ENCODE data around the gene CROT.
A peak's percentile ranks its signal among the peaks of the same experiment; 100 is the strongest.

Gene CROT

DNA sequence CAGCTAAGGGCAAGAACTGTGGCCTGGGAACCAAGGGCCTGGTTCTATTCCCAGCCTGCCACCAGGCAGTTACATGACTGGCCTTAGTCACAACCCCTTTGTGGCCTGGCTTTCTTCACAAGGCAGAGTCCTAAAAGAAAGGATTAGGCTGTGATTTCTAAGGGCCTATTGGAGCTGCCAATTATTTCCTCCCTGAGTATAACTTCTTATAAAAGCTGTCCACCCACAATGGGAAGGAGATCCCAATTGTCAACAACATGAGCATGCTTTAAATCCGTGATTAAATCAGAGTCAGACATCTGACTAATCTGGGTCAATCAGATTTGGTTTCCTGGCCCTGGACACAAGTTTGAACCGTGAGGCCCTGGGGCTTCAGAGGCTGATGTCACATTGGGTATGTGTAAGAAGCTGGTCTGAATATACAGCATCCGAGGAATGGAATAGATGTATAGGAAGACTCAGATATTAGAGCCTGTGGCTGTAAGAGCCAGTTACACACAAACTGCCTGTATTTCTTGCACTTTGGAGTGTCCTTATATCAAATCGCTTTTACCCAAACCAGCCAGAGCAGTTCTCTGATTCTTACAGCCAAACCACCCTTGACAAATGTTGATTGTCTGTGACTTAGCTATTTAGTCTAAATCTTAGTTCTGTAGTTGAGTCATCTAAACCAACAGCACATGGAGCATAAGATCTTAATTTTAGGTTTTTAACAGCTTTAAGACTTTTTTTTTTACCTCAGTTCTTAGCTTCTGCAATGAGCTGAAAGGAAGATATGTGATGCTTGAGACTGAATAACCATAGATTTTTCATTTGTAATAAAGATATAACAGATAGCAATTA lies 68.7 kb downstream of the CROT start:
- TF ChIP-seq EZH2phosphoT487 (IDR thresholded peaks at IDR 0.05; ENCODE audit: borderline replicate concordance), result no peak
- TF ChIP-seq, protein P1, sequence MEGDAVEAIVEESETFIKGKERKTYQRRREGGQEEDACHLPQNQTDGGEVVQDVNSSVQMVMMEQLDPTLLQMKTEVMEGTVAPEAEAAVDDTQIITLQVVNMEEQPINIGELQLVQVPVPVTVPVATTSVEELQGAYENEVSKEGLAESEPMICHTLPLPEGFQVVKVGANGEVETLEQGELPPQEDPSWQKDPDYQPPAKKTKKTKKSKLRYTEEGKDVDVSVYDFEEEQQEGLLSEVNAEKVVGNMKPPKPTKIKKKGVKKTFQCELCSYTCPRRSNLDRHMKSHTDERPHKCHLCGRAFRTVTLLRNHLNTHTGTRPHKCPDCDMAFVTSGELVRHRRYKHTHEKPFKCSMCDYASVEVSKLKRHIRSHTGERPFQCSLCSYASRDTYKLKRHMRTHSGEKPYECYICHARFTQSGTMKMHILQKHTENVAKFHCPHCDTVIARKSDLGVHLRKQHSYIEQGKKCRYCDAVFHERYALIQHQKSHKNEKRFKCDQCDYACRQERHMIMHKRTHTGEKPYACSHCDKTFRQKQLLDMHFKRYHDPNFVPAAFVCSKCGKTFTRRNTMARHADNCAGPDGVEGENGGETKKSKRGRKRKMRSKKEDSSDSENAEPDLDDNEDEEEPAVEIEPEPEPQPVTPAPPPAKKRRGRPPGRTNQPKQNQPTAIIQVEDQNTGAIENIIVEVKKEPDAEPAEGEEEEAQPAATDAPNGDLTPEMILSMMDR (conservative IDR thresholded peaks at IDR 0.05; ENCODE audit: low read length), result no peak
- Histone ChIP-seq H3K9me3 (ENCODE audit: insufficient read depth, low read depth, low read length) (no peaks in the 10 kb centered on the region), H3K79me2 (ENCODE audit: insufficient read depth, low read length) (no peaks in the 10 kb centered on the region), H3K4me2 (ENCODE audit: low read depth, low read length, poor library complexity, severe bottlenecking) (no peak overlapping the region), H2AFZ (ENCODE audit: low read length) (no peak overlapping the region), H3K9ac (ENCODE audit: low read depth, low read length, poor library complexity, severe bottlenecking) (no peak overlapping the region), H4K20me1 (ENCODE audit: insufficient read depth, low read length, poor library complexity, severe bottlenecking) (no peaks in the 10 kb centered on the region), H3K27me3 (ENCODE audit: insufficient read depth, low read length, poor library complexity, severe bottlenecking) (no peaks in the 10 kb centered on the region), H3K4me1 (ENCODE audit: insufficient read depth, low read length, poor library complexity, severe bottlenecking) (no peaks in the 10 kb centered on the region), H3K4me3 (ENCODE audit: low read length, poor library complexity, severe bottlenecking) (no peak overlapping the region), H3K9me2 (replicated peaks; ENCODE audit: low read depth, low read length) (no peaks in the 10 kb centered on the region), H3K36me3 (ENCODE audit: insufficient read depth, low read length) (no peaks in the 10 kb centered on the region), H3F3A (ENCODE audit: low read depth) (no peaks in the 10 kb centered on the region)

DNA sequence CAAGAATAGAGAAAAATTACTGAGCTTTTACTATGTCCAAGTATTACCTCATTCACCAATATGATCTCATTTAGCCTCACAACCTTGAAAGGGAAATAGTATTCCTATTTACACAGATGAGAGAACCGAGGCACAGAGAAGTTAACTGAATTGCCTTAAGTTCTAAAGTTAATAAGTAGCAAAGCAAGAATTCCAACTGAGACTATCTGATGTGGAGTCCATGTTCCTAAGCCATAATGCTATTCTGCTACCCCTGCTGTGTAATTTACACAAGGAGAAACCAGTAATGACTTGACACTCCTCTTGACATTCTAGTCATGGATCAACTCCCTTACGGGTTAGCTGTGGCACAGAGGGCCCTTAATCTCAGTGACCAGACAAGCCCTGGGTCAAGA lies 69.3 kb downstream of the CROT start:
- no peaks in the 10 kb centered on the region for H3K9me3 ChIP-seq (ENCODE audit: insufficient read depth, low read depth, low read length)

DNA sequence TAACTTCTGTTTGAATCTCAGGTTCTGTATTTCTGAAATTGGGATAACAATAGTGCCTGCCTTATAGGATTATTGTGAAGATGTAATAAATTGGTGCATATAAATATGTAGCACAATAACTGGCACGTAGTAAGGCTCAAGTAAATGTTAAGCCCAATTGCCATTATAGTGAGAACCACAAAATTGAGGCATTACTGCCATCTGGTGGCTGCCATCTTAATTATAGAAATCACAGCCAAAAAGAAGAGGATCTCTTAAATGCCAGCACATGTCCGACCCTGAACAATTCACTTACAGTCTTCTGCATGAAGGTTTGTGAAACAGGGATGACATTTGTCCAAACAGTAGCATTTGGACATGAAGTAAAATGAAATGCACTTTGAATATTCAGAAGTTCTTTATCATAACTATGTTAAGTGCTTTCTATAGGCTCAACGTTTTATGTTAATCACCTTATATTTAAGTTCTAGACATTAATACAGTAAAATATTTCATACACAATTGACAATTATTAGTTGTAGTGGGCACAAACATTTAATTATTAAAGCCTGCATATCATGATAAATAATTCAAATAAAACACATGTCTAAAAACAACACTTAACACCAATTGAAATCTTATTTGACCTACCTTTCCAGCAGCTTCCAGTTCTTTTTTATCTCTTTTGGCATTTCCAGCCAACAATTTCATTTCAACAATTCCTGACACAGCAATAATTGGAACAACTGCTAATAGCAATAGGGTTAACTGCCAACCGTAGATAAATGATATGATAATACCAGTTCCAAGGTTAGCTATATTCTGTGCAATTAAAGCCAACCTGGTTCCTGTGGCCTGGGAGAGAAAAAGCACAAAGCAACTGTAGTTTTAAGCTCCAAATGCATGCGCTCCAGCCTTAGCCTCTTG lies 71.5 kb downstream of the CROT start:
- H2AFZ ChIP-seq (ENCODE audit: low read length), result no peak overlapping the region

More for the DNA sequence above, 69.3 kb downstream of the CROT start:
- TF ChIP-seq, protein P1 (conservative IDR thresholded peaks at IDR 0.05; ENCODE audit: low read length), result no peak
- no peak for TF ChIP-seq EZH2phosphoT487 (IDR thresholded peaks at IDR 0.05; ENCODE audit: borderline replicate concordance)
- Histone ChIP-seq H3K4me2 (ENCODE audit: low read depth, low read length, poor library complexity, severe bottlenecking) (no peak overlapping the region), H3K4me1 (ENCODE audit: insufficient read depth, low read length, poor library complexity, severe bottlenecking) (no peaks in the 10 kb centered on the region), H3K79me2 (ENCODE audit: insufficient read depth, low read length) (no peaks in the 10 kb centered on the region), H2AFZ (ENCODE audit: low read length) (no peak overlapping the region), H3K9me2 (replicated peaks; ENCODE audit: low read depth, low read length) (no peaks in the 10 kb centered on the region), H3K9ac (ENCODE audit: low read depth, low read length, poor library complexity, severe bottlenecking) (no peak overlapping the region), H3K27me3 (ENCODE audit: insufficient read depth, low read length, poor library complexity, severe bottlenecking) (no peaks in the 10 kb centered on the region), H3F3A (ENCODE audit: low read depth) (no peaks in the 10 kb centered on the region), H4K20me1 (ENCODE audit: insufficient read depth, low read length, poor library complexity, severe bottlenecking) (no peaks in the 10 kb centered on the region), H3K4me3 (ENCODE audit: low read length, poor library complexity, severe bottlenecking) (no peak overlapping the region), H3K36me3 (ENCODE audit: insufficient read depth, low read length) (no peaks in the 10 kb centered on the region)

More for the DNA sequence above, 71.5 kb downstream of the CROT start:
- H4K20me1 ChIP-seq (ENCODE audit: insufficient read depth, low read length, poor library complexity, severe bottlenecking), result no peaks in the 10 kb centered on the region
- no peaks in the 10 kb centered on the region for H3K9me2 ChIP-seq (replicated peaks; ENCODE audit: low read depth, low read length)
- no peaks in the 10 kb centered on the region for H3K79me2 ChIP-seq (ENCODE audit: insufficient read depth, low read length)
- H3K4me1 ChIP-seq (ENCODE audit: insufficient read depth, low read length, poor library complexity, severe bottlenecking), result no peaks in the 10 kb centered on the region
- H3K9me3 ChIP-seq (ENCODE audit: insufficient read depth, low read depth, low read length), result no peaks in the 10 kb centered on the region
- no peaks in the 10 kb centered on the region for H3K27me3 ChIP-seq (ENCODE audit: insufficient read depth, low read length, poor library complexity, severe bottlenecking)
- H3K36me3 ChIP-seq (ENCODE audit: insufficient read depth, low read length), result no peaks in the 10 kb centered on the region
- no peak for TF ChIP-seq EZH2phosphoT487 (IDR thresholded peaks at IDR 0.05; ENCODE audit: borderline replicate concordance)
- TF ChIP-seq, protein P1 (conservative IDR thresholded peaks at IDR 0.05; ENCODE audit: low read length), result peak; percentile 85
- no peak overlapping the region for H3K4me2 ChIP-seq (ENCODE audit: low read depth, low read length, poor library complexity, severe bottlenecking)
- no peak overlapping the region for H3K9ac ChIP-seq (ENCODE audit: low read depth, low read length, poor library complexity, severe bottlenecking)
- H3F3A ChIP-seq (ENCODE audit: low read depth), result no peaks in the 10 kb centered on the region
- H3K4me3 ChIP-seq (ENCODE audit: low read length, poor library complexity, severe bottlenecking), result no peak overlapping the region
